Bronchial epithelial cell (primary cell): ENCODE measurements around the gene TMEM175. TPM values are rescaled to one million over a fixed set of nuclear protein-coding genes. Genes with fewer than 3 reads are reported as not detected.
A peak's percentile ranks its signal among the peaks of the same experiment; 100 is the strongest.

Source experiments
- DNase-seq: peaks from one replicate; pipeline ENCODE4 v3.0.0-alpha.2; 2010; ENCODE audit warnings: low read depth
- FAIRE-seq: peaks from 2 replicates; lab custom pipeline; 2011; peaks lifted over from hg19 to GRCh38; lab: Jason Lieb, UNC
- H3K27me3 ChIP-seq: 2 replicates; pipeline ENCODE4 v1.5.1; 2011; ENCODE audit warnings: low read length; ENCODE audit not compliant: control insufficient read depth, insufficient read depth
- H3K36me3 ChIP-seq: 2 replicates; pipeline ENCODE4 v1.5.1; 2011; ENCODE audit warnings: low read length; ENCODE audit not compliant: control insufficient read depth, insufficient read depth
- H3K4me3 ChIP-seq: 2 replicates; pipeline ENCODE4 v1.5.1; 2011; ENCODE audit warnings: mild to moderate bottlenecking, low read depth, low read length, control low read depth
- total RNA-seq: library from RNA; depleted of rRNA; stranded (reverse); fragments of >200 nt; gene quantifications from 2 replicates; pipeline ENCODE4 v1.2.1, GENCODE V29; 2014
- TF ChIP-seq, protein P1 (sequence below): IDR thresholded peaks from 2 replicates; pipeline ENCODE4 v1.5.1; 2011; ENCODE audit warnings: mild to moderate bottlenecking, moderate library complexity, low read length, control low read depth, inconsistent platforms; ENCODE audit not compliant: insufficient read depth, severe bottlenecking

Gene TMEM175
- total RNA-seq, 1 donor from 2014 or later: 3.4 TPM

DNA sequence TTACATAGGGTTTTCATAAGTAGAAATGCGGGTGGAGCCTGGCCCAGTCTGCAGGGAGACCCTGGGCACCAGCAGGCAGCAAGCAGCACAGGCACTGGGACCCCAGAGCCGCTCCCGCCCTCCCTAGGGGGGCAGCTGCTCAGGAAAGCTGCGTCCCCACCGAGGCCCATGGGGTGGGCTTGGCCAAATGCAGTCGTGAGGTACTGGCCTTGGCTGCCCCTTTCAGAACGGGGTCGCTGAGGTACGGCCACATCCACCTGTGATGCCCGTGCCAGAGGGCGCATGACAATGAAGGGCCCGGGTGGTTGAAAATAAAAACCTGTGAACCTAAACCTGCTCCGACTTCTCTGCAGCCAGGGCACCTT, 16.7 kb downstream of the TMEM175 start:
- Histone ChIP-seq H3K27me3 (no peaks in the 10 kb centered on the region), H3K4me3 (no peak overlapping the region), H3K36me3 (no peaks in the 10 kb centered on the region)
- DNase-seq (no peak), FAIRE-seq (no peak)
- TF ChIP-seq, protein P1, sequence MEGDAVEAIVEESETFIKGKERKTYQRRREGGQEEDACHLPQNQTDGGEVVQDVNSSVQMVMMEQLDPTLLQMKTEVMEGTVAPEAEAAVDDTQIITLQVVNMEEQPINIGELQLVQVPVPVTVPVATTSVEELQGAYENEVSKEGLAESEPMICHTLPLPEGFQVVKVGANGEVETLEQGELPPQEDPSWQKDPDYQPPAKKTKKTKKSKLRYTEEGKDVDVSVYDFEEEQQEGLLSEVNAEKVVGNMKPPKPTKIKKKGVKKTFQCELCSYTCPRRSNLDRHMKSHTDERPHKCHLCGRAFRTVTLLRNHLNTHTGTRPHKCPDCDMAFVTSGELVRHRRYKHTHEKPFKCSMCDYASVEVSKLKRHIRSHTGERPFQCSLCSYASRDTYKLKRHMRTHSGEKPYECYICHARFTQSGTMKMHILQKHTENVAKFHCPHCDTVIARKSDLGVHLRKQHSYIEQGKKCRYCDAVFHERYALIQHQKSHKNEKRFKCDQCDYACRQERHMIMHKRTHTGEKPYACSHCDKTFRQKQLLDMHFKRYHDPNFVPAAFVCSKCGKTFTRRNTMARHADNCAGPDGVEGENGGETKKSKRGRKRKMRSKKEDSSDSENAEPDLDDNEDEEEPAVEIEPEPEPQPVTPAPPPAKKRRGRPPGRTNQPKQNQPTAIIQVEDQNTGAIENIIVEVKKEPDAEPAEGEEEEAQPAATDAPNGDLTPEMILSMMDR: no peak

DNA sequence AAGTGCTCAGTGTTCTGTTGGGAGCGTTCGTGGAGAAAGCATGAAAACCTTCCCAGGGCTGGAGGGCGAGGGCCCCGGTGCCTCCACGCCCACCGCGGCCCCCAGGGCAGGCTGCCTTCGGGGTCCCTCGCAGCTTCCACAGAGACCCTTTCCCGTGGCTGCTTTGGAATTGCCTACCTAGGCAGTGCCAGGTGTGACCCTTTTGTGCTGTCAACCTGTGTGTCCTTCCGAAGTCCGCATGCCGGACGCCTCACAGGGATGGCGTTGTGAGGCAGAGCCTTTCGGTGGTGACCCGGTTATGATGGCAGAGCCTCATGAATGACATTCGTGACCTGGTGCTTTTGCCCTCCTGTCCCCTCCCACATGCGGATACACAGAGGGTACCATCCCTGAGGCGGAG, 17.4 kb downstream of the TMEM175 start:
- no peaks in the 10 kb centered on the region for H3K27me3 ChIP-seq
- TF ChIP-seq, protein P1: no peak
- FAIRE-seq (no peak), DNase-seq (no peak)
- no peak overlapping the region for H3K4me3 ChIP-seq
- H3K36me3 ChIP-seq: no peaks in the 10 kb centered on the region

DNA sequence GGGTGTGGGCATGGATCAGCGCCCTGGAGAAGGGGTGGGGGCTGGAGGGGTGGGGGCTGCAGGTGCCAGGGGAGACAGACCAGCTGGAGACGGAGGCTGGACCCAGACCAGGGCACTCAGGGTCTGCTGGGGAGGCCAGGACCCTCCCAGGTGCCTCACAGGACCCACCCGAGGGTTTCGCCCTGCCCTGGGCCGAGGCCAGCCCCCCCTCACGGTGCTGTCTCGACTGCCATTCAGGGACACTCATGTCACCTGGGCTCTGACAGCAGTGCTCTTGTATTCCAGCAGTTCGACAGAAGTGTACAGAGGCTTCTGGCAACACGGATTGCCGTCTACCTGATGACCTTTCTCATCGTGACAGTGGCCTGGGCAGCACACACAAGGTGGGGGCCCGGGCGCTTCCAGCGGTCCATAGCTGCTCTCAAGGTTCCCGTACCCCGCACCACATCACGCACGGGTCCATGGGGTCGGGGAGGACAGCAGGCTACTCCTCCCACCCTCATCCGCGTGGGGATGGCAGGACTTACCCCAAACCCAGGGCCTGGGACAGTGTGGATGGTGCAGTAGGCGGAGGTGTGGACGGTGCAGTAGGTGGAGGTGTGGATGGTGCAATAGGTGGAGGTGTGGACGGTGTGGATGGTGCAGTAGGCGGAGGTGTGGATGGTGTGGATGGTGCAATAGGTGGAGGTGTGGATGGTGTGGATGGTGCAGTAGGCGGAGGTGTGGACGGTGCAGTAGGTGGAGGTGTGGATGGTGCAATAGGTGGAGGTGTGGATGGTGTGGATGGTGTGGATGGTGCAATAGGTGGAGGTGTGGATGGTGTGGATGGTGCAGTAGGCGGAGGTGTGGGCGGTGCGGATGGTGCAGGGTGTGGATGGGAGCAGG, 18.1 kb downstream of the TMEM175 start:
- peak; percentile 98 for FAIRE-seq
- no peak overlapping the region for H3K4me3 ChIP-seq
- H3K27me3 ChIP-seq: no peaks in the 10 kb centered on the region
- no peak for DNase-seq
- TF ChIP-seq, protein P1: no peak
- H3K36me3 ChIP-seq: no peaks in the 10 kb centered on the region

DNA sequence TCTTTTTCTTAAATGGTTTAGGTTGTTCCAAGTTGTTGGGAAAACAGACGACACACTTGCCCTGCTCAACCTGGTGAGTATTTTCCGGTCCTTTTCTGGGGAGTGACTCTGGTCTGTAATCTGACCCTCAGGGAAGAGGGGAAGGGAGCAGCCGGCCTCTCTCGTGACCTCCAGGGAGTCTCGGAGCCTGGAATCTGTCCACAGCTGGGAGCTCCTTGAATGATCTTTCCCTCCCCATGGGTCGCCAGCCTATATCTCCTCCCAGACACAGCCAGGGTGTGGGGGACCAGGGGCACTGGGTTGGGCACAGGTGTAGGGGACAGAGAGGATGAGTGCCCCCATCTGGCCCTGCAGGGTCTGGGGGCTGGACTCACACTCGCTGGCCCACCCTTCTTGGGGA, 18.9 kb downstream of the TMEM175 start:
- Histone ChIP-seq H3K4me3 (no peak overlapping the region), H3K27me3 (no peaks in the 10 kb centered on the region), H3K36me3 (no peaks in the 10 kb centered on the region)
- no peak for FAIRE-seq
- TF ChIP-seq, protein P1: no peak
- no peak for DNase-seq

DNA sequence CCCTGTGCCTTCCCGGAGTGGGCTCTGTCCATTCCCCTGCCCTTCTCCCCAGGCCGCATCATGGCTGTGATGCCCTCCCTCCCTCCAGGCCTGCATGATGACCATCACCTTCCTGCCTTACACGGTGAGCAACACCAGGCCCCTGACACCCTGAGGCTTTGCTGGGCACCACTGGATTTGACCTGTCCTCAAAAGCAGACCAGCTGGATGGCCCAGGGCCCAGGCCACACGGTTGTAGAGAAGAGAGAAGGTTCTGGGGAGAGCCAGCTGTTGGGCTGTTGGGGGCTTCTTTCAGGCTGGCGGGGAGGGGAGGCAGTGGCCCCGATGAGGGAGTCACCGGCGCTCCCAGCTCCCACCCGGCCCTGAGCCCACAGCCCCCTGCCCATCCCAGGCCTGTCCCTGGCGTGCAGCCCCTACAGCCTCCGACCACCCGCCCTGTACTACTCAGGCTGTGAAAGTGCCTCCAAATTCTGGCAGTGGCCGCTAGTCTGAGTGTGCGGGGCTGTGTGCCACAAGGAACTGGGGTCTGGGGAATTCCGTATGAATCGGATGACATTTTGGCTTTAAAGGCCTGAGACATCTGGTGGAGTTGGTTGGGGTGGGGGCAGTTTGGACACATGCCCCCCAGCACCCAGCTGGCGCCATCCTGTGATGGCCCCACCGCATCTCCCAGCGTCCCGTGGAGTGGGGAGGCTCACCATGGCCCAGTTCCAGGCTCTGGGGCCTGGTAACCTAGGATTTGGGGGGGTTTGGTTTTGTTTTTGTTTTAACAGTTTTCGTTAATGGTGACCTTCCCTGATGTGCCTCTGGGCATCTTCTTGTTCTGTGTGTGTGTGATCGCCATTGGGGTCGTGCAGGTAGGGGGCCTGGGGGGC, 19.6 kb downstream of the TMEM175 start:
- Histone ChIP-seq H3K36me3 (no peaks in the 10 kb centered on the region), H3K27me3 (no peaks in the 10 kb centered on the region), H3K4me3 (no peak overlapping the region)
- TF ChIP-seq, protein P1: no peak
- FAIRE-seq: no peak
- DNase-seq: no peak
